Fibroblast of skin of scalp (primary cell): ENCODE results near the gene SOX10.

Experiments
- DNase-seq: peaks from one replicate; pipeline ENCODE4 v3.0.0-alpha.2; 2013

Gene SOX10

DNA sequence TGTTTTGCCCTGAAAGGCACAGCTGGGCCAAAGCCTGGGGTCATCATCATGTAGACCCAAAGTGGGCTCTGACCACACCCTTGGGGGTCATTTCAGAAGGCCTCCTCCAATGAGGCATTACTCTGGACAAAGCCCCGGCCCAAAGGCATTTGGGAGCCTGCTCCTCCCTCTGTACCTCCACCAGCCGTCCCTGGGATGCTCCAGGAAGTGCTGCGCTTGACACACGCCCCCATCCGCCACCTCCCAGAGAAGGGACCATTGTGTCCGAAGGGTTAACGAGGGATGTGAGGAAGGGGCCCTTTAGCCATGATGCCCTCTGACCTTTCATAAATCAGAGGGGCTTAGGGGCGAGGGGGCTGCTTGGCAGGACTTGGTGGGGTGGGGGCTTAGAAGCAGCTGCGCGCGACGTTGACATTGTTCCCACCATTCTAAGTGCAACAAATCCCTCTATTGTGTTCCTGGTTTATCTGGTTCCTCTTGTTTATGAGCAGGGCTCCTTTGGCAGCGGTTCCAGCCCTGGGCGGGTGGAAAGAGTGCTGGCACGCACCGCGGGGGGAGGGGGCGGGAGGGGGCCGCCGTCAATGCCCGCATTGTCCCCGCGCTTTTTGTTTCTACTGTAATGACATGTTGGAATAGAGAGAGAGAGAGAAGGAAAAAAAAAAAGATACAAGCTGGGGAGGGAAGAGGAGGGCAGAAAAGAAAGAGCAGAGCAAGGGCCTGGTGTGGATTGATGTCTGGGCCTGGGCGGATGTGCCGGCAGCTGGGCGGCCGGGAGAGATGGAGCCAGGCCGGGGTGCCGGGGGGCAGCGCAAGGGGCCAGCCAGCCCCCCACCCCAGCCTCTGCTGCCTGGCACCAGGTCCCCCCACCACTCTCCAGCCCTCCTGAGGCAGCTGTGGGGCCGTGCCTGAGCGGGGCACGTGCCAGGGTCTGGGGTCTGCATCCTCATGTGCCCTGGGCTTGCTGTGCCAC lies 32.1 kb upstream of the SOX10 start:
- no peak for DNase-seq

GRCh38 chr22:38014083-38014482 lies 29.7 kb upstream of the SOX10 start:
- no peak for DNase-seq

GRCh38 chr22:38012604-38013072 lies 28.3 kb upstream of the SOX10 start:
- no peak for DNase-seq

DNA sequence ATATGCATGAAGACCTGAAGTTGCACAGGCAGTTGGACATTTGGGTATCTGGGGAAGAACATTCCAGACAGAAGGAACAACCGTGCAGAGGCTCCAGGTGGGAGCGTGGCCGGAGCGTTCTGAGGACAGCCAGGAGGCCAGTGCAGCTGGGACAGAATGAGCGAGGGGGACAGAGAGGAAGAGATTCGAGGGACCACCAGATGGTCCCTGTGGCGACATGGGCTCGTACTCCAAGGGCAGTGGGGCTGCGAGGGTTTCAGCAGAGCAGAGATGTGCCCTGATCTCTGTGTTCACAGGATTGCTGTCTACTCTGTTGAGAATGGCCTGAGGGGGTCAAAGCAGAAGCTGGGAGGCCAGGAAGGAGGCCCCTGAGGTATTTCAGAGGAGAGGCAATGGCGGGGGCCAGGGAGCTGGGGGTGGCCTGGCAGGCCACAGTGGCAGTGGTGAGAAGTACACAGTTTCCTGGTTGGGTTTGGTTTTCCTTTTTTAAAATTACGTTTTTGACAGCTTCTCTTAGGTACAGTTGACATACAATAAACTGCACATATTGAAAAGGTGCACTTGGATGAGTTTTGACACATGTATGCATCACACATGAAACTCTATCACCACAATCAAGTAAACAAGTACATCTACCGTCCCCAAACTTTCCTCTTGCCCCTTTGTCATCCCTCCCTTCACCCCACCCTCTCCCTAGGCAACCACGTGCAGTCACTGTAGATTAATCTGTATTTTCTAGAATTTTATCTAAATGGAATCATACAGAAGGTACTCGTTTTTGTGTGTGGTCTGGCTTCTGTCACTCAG lies 24.8 kb upstream of the SOX10 start:
- no peak for DNase-seq

- no peak for DNase-seq
Observed at GRCh38 chr22:38007330-38007902, 23.1 kb upstream of the SOX10 start.

DNA sequence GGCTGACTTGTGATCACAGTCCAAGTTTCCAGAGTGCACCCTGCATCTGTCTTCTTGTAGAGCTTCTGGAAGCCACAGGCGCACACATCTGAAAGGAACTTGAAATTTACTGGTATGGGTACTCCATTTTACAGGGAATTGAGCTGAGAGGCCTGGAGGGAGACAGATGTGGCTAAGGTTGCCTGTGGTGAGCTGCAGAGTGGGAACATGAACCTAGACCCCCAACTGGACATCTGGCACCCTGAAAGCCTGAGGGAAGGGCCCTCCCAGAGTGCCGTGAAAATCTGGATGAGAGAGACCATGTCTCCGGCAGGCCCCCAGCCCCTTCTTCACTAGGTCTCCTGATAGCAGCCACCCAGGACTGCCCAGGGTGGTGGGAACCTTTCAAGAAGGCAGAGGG lies 22.6 kb upstream of the SOX10 start:
- DNase-seq = no peak

- DNase-seq = no peak
Observed at GRCh38 chr22:38005943-38006342, 21.6 kb upstream of the SOX10 start.

DNA sequence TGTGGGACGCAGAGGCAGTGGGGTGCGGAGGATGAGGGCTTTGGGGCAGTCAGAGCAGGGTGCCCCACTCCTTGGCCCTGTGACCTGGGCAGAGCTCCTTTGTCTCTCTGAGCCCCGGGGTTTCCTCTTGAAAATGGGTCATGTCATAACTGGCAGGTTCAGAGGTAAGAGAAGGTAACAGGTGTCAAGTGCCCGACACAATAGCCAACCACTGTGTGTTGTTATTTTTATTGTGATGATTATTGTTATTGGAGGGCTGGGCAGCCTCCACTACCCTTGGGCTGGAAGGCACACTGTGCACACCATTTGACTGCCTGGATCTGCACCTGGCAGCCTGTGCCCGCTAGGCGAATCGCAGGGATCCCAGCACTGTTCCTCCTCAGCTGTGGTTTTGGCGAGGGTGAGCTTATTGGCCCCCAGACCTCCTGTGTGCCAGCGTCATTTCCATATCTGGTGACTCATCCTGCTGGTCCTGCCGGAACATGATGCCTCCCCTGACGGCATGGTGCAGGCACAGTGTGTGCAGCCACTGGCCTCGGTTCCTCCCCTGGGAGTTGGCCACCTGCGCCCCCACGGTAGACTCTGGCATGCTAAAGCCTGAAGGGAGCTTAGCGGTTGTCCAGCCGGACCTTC lies 15.4 kb upstream of the SOX10 start:
- DNase-seq = peak; percentile 28

- no peak for DNase-seq
Observed at GRCh38 chr22:37999236-37999635, 14.9 kb upstream of the SOX10 start.

DNA sequence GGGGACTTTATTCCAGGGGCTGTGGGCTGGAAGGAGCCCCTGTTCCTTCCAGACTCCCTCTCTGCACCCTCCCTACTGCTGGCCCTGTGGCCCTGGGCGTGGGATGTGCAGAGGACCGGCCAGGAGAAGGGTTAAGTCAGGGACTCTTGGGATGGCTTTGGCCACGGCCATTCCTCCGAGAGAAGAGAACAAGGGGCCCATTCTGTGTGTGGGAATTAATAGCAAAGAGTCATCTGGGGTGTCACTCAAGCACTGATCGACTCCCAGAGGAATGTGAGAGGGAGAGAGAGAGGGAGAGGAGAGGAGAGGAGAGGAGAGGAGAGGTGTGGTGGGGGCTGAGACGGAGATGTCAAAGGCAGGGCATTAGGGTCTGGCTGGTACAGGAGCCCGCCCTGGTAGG lies 14.2 kb upstream of the SOX10 start:
- DNase-seq = no peak

DNA sequence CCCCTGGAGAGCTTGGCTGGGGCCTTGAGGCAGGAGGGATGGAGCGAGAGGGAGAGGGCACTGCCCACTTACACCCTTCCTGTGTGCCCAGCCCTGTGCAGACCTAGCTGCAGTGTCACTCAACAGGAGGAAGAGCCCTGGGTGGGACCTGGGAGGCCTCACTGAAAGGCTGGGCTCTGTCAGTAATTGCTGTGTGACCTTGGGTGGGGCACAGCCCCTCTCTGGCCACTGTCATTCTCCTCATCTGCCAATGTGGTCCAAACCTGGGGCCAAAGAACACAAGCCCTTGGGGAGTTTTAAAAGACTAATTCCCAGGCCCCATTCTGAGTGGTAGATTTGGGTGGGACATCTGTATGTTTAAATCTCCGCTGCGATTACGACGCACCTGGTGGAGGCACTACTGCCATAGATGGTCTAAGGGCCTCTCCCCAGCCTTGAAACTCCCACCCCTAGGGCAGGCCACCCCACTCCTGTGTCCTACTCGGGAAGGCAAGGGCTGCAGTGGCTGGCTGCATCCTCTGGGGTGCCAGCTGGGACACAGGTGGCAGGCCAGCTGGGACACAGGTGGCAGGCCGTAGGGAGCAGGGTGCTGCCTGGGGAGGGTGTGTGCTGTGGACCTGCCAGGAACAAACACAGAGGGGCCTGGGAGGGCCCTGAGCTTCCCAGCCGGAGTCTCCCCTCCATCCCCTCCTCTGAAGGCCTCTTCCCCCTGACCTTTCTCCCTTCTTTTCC lies 12.3 kb upstream of the SOX10 start:
- DNase-seq = no peak

GRCh38 chr22:37996079-37996478 lies 11.7 kb upstream of the SOX10 start:
- no peak for DNase-seq

GRCh38 chr22:37995460-37995859 lies 11.1 kb upstream of the SOX10 start:
- DNase-seq = no peak

- DNase-seq = no peak
Observed at GRCh38 chr22:37994982-37995381, 10.6 kb upstream of the SOX10 start.

DNA sequence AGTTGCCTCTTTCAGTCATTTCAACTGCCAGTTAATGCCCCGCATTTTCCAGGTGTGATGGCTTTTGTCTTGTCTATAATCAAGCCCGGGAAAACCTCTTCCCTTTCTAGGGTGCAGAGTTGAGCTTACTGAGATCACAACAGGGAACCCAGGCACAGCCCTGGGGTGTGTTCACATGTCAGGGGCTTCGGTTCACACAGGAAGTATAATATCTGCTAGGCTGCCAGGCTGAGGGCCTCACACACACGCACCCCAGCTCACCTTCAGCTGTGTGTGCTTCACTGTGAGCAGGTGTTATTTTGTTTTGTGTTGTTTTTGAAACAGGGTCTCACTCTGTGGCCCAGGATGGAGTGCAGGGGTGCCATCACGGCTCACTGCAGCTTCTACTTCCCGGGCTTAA lies 9.7 kb upstream of the SOX10 start:
- DNase-seq = no peak

DNA sequence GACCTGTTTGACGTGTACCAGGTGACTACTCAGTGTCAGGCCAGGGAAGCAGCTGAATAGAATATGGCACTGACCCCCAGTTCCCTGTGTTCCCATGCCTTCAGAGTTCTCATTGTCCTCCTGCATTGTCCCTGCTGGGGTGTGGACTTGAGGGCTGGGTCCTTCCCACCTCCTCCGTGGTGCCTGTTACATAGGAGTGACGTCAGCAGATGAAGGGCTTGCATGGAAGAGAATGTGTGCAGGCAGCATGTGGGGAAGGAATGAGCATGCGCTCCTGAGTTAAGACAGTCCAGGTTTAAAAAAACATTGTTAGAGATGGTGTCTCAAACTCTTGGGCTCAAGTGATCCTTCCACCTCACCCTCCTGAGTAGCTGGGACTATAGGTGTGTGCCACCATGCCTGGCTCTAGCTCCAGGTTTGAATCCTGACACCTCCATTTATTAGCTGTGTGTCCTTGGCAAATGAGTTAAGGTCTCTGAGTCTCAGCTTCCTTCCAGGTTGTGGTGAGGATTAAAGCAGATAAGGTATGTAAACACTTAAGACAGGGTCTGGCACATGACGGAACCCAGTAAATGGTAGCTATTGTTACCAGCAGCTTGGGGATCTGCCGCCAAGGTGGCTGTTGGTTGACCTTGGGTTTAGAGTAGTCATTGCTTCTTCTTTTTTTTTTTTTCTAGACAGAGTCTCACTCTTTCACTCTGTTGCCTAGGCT lies 7.5 kb upstream of the SOX10 start:
- DNase-seq = no peak

GRCh38 chr22:37990862-37991261 lies 6.5 kb upstream of the SOX10 start:
- DNase-seq = no peak

DNA sequence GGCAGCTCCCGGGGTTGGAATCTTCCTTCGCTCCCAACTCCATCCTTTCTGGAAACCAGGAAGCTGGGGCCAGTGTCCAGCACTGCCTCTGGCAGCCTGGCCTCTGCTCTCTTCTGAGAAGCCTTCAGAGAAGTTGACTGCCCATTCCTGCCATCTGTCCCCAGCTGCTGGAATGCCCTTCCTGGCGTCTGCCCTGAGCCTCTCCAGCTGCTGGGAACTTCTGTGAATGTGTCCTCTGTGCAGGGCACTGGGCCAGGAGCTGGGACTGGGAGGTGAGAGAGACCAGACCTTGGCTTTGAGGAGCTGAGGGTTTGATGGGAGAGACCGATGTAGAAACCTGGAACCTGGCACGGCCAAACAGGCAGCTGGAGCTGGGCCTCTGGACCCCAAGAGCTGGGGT lies 5.9 kb upstream of the SOX10 start:
- DNase-seq = no peak

DNA sequence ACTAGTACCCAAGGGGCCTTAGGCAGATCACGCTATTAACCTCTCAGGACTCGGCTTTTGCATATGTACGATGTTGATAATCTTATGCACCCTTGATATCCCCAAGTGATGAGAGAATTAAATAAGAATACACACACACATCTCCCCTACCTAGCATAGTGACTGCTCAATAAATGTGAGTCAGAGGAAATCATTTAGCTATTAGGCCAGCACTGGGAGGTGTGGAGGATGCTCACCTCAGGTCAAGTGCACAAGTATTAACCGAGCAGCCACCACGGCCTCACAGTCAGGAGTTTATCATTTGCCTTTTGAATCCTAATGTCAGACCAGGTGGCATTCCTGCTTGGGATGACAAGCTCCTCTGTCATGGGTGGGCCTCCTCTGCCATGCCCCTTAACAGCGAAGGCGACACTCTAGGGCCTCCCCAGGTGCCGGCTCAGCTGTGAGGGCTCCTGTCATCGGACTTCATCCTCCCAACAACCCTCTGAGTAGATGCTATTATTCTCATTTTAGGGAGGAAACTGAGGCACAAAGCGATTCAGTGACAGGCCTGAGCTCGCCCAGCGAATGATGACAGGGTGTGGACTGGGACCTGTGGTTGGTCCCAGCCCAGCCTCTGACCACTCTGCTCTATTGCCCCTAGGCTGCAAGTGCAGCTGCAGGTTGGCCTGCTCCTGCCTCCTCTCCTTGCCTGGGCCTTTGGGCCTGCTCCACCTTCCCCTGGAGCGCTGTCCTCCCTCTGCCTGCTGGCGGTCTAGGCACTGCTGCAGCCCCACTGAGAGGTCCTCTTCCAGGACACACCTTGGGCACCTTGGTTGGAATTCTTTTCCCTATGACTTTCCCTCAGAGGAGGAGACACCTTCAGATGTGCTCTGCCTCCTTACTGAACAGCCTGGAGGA lies 5.0 kb upstream of the SOX10 start:
- DNase-seq = no peak

DNA sequence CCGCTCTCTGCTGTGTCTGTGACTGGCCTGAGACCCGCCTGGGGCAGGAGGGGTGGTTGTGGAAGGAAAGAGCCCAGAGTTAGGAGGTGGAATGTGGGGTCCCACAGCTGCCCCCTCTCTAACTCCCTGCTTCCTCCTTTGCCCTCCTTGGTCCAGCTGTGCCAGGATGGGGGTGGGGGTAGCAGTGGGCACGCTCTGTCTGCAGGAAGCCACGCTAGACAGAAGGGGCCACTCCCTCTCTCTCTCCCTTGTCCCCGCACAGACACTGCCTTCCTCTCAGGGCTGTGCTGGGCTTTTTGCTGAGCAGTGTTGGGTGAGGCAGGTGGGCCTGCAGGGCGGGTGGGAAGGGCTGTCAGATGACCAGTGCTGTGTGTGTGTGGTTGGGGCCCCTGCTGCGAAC lies 2.0 kb upstream of the SOX10 start:
- DNase-seq = no peak
